Measurements from ENCODE around the gene ACSM6. TPM values are rescaled to one million over a fixed set of nuclear protein-coding genes. Genes with fewer than 3 reads are reported as not detected.
"Not testable (repeated sequence)": the region's sequence is repeated elsewhere in the genome, so short reads cannot be mapped to it uniquely, and the experiment has no call there.

Gene ACSM6
- total and polyA plus RNA-seq, 9 donors, result 0.12 TPM; not detected in 8

DNA sequence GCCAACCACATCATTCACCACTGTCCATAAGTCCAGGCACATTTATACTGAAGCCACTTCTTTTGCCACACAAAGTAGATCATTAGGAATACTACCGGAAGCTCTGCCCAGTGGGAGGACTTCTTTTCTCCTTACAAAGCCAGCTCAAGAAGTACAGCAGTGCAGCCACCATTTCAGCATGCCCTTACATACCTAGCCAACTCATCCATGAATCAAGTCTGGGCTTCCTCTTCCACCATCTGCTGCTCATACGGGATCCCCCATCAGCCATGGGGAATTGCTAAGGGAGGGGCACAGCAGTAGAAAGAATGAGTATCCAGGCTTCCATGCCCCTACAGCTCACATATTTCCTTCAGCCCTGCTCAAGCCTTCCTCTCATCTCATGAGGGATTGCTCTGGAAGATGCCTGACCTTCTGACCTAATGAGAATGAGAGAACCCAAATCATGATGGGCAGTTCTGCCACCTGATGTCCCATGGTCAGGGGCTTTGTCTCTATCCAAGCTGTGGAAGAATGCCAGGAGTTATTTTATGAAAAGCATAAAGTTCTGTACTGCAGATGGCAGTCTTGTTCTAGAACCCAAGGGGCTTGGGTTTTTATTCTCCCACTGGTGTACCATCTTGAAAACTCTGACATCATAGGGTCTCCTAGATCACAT is 39.5 kb downstream of the ACSM6 start:
- no peaks in the 10 kb centered on the region for H3K9me3 ChIP-seq (replicated peaks; ENCODE audit: control insufficient read depth, low read depth, low read length)
- no peak for DNase-seq
- H3K36me3 ChIP-seq (ENCODE audit: control insufficient read depth, insufficient read depth, low read length), result peaks cover 2% of the 10 kb centered on the region
- H3K4me3 ChIP-seq (ENCODE audit: low read length), result no peak overlapping the region
- H3K27ac ChIP-seq (ENCODE audit: low read length), result no peak overlapping the region
- no peaks in the 10 kb centered on the region for H3K27me3 ChIP-seq (ENCODE audit: control insufficient read depth, insufficient read depth, low read length)
- WGBS (ENCODE audit: insufficient coverage), result 89% methylated on average over 1 of the region's 2 CpGs
- peaks cover 6% of the 10 kb centered on the region for H3K4me1 ChIP-seq (ENCODE audit: control insufficient read depth, insufficient read depth, low read length)

DNA sequence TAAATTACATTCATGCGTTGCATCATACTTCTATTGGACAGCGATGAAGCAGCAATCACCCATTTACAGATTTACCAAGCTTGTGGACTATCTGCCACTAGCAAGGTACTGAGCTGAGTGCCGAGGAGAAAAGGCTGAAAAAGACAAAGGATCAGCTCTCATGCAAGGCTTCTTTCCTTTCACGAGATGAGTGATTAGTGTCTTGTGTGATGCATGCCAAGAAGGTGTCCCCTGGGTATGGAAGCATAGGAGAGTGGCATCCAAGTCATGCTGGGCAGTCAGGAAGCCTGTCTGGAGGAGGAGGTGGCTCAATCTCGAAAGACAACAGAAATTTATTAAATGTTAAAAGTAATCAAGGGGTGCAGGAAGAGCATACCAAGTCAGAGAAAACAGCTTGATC is 40.9 kb downstream of the ACSM6 start:
- Histone ChIP-seq H3K27me3 (ENCODE audit: control insufficient read depth, insufficient read depth, low read length) (no peaks in the 10 kb centered on the region), H3K4me1 (ENCODE audit: control insufficient read depth, insufficient read depth, low read length) (peaks cover 6% of the 10 kb centered on the region), H3K4me3 (ENCODE audit: low read length) (no peak overlapping the region), H3K36me3 (ENCODE audit: control insufficient read depth, insufficient read depth, low read length) (peaks cover 2% of the 10 kb centered on the region), H3K27ac (ENCODE audit: low read length) (no peak overlapping the region), H3K9me3 (replicated peaks; ENCODE audit: control insufficient read depth, low read depth, low read length) (no peaks in the 10 kb centered on the region)
- no peak for DNase-seq
- WGBS (ENCODE audit: insufficient coverage), result 73% methylated on average over 2 of the region's 5 CpGs

DNA sequence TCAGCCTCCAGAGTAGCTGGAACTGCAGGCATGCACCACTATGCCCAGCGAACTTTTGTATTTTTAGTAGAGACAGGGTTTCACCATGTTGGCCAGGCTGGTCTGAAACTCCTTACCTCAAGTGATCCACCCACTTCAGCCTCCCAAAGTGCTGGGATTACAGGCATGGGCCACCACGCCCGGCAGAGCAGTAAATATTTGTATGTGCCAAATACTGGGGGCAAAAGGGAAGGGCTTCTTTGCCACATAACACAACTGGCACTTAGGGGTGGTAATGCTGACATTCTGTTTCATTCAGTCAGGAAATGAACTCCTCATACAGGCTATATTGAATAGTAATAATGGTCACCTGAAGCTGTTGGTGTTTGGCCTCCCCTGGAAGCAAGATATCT is 41.6 kb downstream of the ACSM6 start:
- Histone ChIP-seq H3K4me3 (ENCODE audit: low read length) (no peak overlapping the region), H3K27ac (ENCODE audit: low read length) (no peak overlapping the region), H3K9me3 (replicated peaks; ENCODE audit: control insufficient read depth, low read depth, low read length) (no peaks in the 10 kb centered on the region), H3K27me3 (ENCODE audit: control insufficient read depth, insufficient read depth, low read length) (no peaks in the 10 kb centered on the region), H3K4me1 (ENCODE audit: control insufficient read depth, insufficient read depth, low read length) (peaks cover 2% of the 10 kb centered on the region), H3K36me3 (ENCODE audit: control insufficient read depth, insufficient read depth, low read length) (peaks cover 2% of the 10 kb centered on the region)
- DNase-seq, result no peak
- WGBS (ENCODE audit: insufficient coverage), result 80% methylated on average over 1 of the region's 3 CpGs

DNA sequence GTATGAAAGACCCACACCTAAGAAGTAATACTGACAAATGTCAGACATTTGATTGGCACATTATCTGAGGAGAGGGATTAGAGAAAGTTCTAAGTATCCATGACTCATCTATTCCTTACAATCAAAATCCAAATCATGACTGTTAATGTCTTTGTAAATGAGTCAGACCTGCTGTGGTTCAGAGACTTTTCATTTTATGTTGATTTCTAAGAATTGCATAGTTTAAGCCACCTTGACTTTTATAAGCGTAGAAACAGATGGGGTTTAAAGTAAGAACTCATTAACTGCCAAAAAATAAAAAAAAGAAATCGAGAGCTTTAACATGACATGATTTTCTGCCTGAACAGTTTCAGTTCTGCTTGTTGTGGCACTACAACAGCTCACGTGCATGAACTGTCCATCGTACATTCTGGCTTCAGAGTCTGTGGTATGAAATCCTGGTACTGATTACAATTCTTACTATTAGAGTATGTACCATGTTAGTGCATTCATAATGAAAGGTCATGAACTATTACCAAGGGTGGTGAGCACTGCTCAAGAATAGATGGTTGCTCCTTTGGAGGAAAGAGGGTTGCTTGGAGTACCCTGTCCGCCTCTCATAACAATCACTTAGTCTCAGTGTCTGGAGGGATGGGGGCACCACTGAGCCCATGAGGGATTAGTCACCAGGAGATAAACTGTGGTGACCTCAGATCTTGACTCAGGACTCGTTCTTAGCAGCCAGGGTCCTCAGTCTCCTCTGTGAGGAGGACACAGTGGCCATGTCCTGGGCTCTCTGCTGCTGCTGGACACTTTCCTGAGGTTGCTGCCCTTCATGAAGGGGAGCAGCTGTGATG is 42.2 kb downstream of the ACSM6 start:
- no peaks in the 10 kb centered on the region for H3K4me1 ChIP-seq (ENCODE audit: control insufficient read depth, insufficient read depth, low read length)
- 80% methylated on average over 1 of the region's 6 CpGs for WGBS (ENCODE audit: insufficient coverage)

DNA sequence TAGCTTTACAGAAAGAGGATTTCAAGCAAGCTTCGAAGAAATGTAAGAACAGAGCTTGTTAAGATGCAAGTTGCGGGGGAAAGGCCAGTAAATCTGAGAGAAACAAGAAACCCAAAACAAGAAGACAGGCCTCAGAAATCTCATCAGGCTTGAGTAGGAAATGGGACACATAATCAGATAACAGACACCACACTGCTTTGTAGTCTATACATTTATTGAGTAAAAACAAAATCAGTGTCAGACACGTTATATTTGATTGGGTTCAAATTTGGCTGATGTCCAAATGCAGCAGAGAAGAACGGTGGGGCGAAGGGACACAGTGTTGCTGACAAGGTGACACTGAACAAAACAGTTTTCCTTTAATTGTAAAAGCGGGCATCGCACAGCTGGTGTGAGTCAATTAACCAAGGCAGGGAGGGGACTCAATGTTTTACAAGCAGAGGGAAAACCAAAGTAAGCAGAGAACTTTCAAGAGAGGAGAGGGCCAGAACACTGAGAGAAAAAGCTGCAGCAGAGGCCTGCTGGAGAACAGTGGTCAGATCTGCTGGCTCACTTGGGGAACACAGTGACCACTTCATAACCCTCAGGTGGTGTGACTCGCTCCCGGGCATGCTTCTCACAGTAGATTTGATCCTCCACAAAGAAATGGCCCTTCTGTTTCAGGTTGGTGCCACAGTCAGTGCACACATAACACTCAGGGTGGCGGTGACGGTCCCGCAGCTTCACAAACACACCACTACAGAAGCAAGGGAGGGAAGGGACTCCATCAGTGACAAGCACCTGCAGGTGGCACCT is 43.5 kb downstream of the ACSM6 start:
- H3K36me3 ChIP-seq (ENCODE audit: control insufficient read depth, insufficient read depth, low read length), result peaks cover 2% of the 10 kb centered on the region
- H3K9me3 ChIP-seq (replicated peaks; ENCODE audit: control insufficient read depth, low read depth, low read length), result no peaks in the 10 kb centered on the region
- H3K27ac ChIP-seq (ENCODE audit: low read length), result no peak overlapping the region
- WGBS (ENCODE audit: insufficient coverage), result 56% methylated on average over 5 of the region's 12 CpGs
- H3K4me3 ChIP-seq (ENCODE audit: low read length), result no peak overlapping the region
- DNase-seq, result no peak
- H3K4me1 ChIP-seq (ENCODE audit: control insufficient read depth, insufficient read depth, low read length), result no peaks in the 10 kb centered on the region
- no peaks in the 10 kb centered on the region for H3K27me3 ChIP-seq (ENCODE audit: control insufficient read depth, insufficient read depth, low read length)

More for the DNA sequence above, 42.2 kb downstream of the ACSM6 start:
- peak; percentile 43 for DNase-seq
- H3K4me3 ChIP-seq (ENCODE audit: low read length), result no peak overlapping the region
- H3K9me3 ChIP-seq (replicated peaks; ENCODE audit: control insufficient read depth, low read depth, low read length), result no peaks in the 10 kb centered on the region
- peaks cover 2% of the 10 kb centered on the region for H3K36me3 ChIP-seq (ENCODE audit: control insufficient read depth, insufficient read depth, low read length)
- H3K27ac ChIP-seq (ENCODE audit: low read length), result no peak overlapping the region
- H3K27me3 ChIP-seq (ENCODE audit: control insufficient read depth, insufficient read depth, low read length), result no peaks in the 10 kb centered on the region

DNA sequence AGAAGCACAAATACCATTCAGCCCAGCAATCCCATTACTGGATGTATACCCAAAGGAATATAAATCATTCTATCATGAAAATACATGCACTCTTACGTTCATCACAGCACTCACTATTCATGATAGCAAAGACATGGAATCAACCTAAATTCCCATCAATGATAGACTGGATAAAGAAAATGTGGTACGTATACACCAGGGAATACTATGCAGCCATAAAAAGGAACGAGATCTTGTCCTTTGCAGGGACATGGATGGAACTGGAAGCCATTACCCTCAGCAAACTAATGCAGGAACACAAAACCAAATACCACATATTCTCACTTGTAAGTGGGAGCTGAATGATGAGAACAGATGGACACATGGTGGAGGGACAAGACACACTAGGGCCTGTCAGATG is 46.1 kb downstream of the ACSM6 start:
- H3K9me3 ChIP-seq (replicated peaks; ENCODE audit: control insufficient read depth, low read depth, low read length); H3K36me3 ChIP-seq (ENCODE audit: control insufficient read depth, insufficient read depth, low read length); H3K27ac ChIP-seq (ENCODE audit: low read length); DNase-seq; H3K27me3 ChIP-seq (ENCODE audit: control insufficient read depth, insufficient read depth, low read length); H3K4me1 ChIP-seq (ENCODE audit: control insufficient read depth, insufficient read depth, low read length); H3K4me3 ChIP-seq (ENCODE audit: low read length): not testable (repeated sequence)
- no CpG with 5 or more reads among the region's 3 CpGs for WGBS (ENCODE audit: insufficient coverage)

DNA sequence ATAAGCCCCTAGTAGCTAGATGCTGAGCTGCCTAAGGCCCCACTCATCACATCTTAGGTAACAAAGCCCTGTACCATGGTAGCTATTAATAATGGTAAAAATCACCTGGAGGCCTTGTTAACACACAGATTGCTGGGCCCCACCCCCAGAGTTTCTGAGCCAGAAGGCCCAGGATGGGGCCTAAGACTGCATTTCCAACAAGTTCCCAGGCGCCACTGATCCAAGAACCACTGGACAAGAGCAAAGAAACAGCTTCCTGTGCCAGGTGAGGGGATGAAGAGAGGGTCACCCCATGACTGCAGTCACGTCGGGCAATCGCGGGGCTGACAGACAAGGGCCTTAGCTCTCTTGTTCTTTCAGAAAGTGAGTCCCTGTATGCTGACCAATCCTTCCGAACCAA is 46.8 kb downstream of the ACSM6 start:
- Histone ChIP-seq H3K36me3 (ENCODE audit: control insufficient read depth, insufficient read depth, low read length) (peaks cover 3% of the 10 kb centered on the region), H3K4me1 (ENCODE audit: control insufficient read depth, insufficient read depth, low read length) (no peaks in the 10 kb centered on the region), H3K27me3 (ENCODE audit: control insufficient read depth, insufficient read depth, low read length) (no peaks in the 10 kb centered on the region), H3K4me3 (ENCODE audit: low read length) (no peak overlapping the region), H3K9me3 (replicated peaks; ENCODE audit: control insufficient read depth, low read depth, low read length) (no peaks in the 10 kb centered on the region), H3K27ac (ENCODE audit: low read length) (no peak overlapping the region)
- DNase-seq, result no peak
- WGBS (ENCODE audit: insufficient coverage), result 100% methylated on average over 4 of the region's 6 CpGs

DNA sequence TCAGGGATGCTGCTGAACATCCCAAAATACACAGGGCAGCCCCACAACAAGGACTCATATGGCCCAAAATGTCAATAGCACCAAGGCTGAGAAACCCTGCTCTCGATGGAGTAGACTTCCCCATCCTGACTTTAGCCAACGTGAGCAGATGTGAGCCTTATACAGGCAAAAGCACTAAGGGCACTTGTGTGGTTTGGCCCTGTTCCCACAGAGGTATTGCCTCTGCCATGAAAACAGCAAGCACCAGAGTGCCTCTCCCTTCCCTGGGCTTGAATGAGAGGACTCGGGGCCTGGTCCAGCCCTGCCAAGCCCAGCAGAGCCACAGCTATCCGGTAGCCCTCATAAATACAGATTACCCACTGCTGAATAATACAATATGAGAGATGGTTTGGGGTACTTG is 47.5 kb downstream of the ACSM6 start:
- WGBS (ENCODE audit: insufficient coverage), result 79% methylated on average over 2 of the region's 4 CpGs
- H3K27ac ChIP-seq (ENCODE audit: low read length), result no peak overlapping the region
- peaks cover 5% of the 10 kb centered on the region for H3K36me3 ChIP-seq (ENCODE audit: control insufficient read depth, insufficient read depth, low read length)
- no peak for DNase-seq
- H3K27me3 ChIP-seq (ENCODE audit: control insufficient read depth, insufficient read depth, low read length), result no peaks in the 10 kb centered on the region
- no peaks in the 10 kb centered on the region for H3K9me3 ChIP-seq (replicated peaks; ENCODE audit: control insufficient read depth, low read depth, low read length)
- H3K4me3 ChIP-seq (ENCODE audit: low read length), result no peak overlapping the region
- H3K4me1 ChIP-seq (ENCODE audit: control insufficient read depth, insufficient read depth, low read length), result no peaks in the 10 kb centered on the region

DNA sequence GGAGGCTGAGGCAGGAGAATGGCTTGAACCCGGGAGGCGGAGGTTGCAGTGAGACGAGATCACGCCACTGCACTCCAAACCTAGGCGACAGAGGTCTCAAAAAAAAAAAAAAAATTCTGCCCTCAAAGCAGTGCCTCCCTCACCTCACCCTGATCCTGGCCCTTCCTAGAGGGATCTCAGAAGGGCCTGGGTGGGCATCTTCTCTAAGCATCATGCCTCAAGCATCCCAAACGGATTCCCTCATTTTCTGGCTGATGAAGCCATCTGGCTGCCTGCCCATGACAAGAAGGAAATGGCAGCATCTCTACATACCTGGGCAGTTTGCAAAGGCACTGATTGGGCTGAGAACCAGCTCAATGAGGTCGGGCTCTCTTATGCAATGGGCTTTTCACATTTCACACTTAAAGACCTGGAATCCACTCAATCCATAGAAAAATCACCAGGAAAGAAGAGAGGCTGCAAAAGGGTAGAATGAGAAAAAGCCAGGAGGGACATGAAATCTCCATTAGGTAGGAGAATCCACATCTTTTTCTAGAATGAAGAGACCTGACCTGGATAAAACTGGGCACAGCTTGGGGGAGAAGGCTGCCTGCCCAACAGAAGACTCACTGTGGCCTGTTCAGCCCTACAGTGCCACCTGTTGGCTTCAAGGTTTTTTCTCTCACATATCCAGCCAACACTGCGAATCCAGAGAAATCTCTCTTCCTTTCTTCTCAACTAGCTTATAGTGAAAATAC is 48.7 kb downstream of the ACSM6 start:
- Histone ChIP-seq H3K4me1 (ENCODE audit: control insufficient read depth, insufficient read depth, low read length) (peaks cover 3% of the 10 kb centered on the region), H3K27me3 (ENCODE audit: control insufficient read depth, insufficient read depth, low read length) (no peaks in the 10 kb centered on the region), H3K4me3 (ENCODE audit: low read length) (no peak overlapping the region), H3K9me3 (replicated peaks; ENCODE audit: control insufficient read depth, low read depth, low read length) (no peaks in the 10 kb centered on the region), H3K36me3 (ENCODE audit: control insufficient read depth, insufficient read depth, low read length) (peaks cover 5% of the 10 kb centered on the region), H3K27ac (ENCODE audit: low read length) (no peak overlapping the region)
- 89% methylated on average over 4 of the region's 8 CpGs for WGBS (ENCODE audit: insufficient coverage)
- peak; percentile 61 for DNase-seq

DNA sequence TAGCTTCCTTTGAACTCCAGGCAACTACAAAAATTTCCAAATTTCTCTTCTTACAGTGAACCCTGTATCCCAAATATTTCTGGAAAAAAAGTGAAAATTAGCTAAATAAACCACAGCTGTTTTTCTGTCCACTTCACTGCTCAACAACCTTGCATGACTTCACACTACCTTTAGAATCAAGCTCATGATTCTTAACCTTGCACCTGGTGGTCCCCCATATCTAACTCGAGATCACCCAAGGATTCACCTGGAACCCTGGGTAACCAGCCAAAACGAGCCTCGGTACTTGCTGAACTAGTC is 49.2 kb downstream of the ACSM6 start:
- DNase-seq, result no peak
- WGBS (ENCODE audit: insufficient coverage), result 60% methylated on average over 3 of the region's 3 CpGs
- Histone ChIP-seq H3K36me3 (ENCODE audit: control insufficient read depth, insufficient read depth, low read length) (peaks cover 5% of the 10 kb centered on the region), H3K9me3 (replicated peaks; ENCODE audit: control insufficient read depth, low read depth, low read length) (no peaks in the 10 kb centered on the region), H3K4me3 (ENCODE audit: low read length) (no peak overlapping the region), H3K4me1 (ENCODE audit: control insufficient read depth, insufficient read depth, low read length) (peaks cover 3% of the 10 kb centered on the region), H3K27me3 (ENCODE audit: control insufficient read depth, insufficient read depth, low read length) (no peaks in the 10 kb centered on the region), H3K27ac (ENCODE audit: low read length) (no peak overlapping the region)

Data from muscle of leg (tissue), 11 donors.